ENCODE results near the gene DOK4. TPM values are rescaled to one million over a fixed set of nuclear protein-coding genes. Genes with fewer than 3 reads are reported as not detected.

Gene DOK4
- total and polyA plus RNA-seq, 2 of the 8 experiments (the other 6 are each of a cell fraction or from before 2014, with no cell fraction given): 24.0 to 28.9 TPM

DNA sequence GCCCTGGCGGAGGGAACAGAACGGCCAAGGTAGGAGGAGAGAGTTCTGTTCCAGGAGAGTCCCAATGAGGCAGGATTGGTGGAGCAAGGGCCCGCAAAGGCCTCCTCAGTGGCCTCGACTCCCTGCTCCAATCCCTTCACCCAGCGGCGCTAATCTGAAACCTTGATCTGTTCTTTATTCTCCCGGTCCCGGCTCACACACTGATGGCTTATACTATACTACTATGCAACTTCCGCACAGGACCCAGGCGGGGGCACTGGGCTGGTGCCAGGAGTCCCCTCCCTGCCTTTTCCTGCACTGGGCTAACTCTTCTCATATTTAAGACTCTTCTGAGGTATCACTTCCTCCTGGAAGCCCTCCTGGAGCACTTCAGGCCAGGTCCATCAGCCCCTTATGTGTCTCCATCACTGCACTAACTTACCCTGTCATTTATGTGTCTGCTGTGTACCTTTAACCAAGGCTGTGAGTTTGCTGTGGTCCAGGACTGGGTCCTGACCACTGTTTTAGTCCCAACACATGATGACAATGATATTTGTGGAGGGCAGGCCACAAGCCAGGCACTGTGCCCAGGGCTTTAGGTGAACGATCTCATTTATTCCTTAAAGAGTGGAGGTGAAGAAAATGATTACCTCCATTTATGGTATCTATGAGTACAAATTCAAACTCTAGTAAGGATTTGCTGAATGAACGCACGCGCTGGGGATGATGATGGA lies 43.3 kb upstream of the DOK4 start:
- no peaks in the 10 kb centered on the region; a peak in 1 of 8 replicates for H3K36me3 ChIP-seq (ENCODE audit: control insufficient read depth in 2 of 4, insufficient read depth in 4 of 4, low read length in 3 of 4)
- no peak overlapping the region for H3K4ac ChIP-seq (replicated peaks; ENCODE audit: insufficient read length, low read depth, low read length)
- H3K79me2 ChIP-seq (ENCODE audit: control insufficient read depth in 1 of 2, insufficient read depth in 2 of 2, low read length in 2 of 2): peaks cover 0 to 18% of the 10 kb centered on the region in 2 experiments; a peak in 1 of 4 replicates
- H3K4me3 ChIP-seq (ENCODE audit: extremely low read depth in 1 of 4, insufficient read depth in 2 of 4, low read depth in 3 of 4, low read length in 4 of 4): peak overlapping the region; percentile 38 to 73 (median 52)
- H3K23ac ChIP-seq (ENCODE audit: insufficient read length): no peak overlapping the region
- 45% methylated on average over 14 of the region's 14 CpGs; no CpG with 5 or more reads in 1 of the 2 experiments for WGBS, 2 experiments (ENCODE audit: extremely low coverage in 1 of 2, insufficient coverage in 1 of 2, insufficient read length in 1 of 2, insufficient replicate concordance in 2 of 2, low coverage in 1 of 2, low lambda C conversion rate in 2 of 2, missing lambda C conversion rate in 1 of 2)
- H3K23me2 ChIP-seq (ENCODE audit: low read depth, low read length): peaks cover 5% of the 10 kb centered on the region; the same call in 1 of the 2 replicates
- H2BK120ac ChIP-seq (replicated peaks; ENCODE audit: low read depth, low read length): no peak overlapping the region
- peak overlapping the region; percentile 71; the same call in 1 of the 2 replicates for H3K18ac ChIP-seq (ENCODE audit: extremely low read depth, low read length)
- H2BK12ac ChIP-seq (ENCODE audit: low read depth, low read length): peak overlapping the region; percentile 11; the same call in 1 of the 2 replicates
- ChIA-PET CTCF (ENCODE audit: partially characterized antibody) (interaction anchor here (0.5 to 13.9 kb wide), 6 partner anchors 9 to 186 kb away, joined by 3 to 210 read pairs (median 4); no protein-coding TSS in a partner anchor), POLR2A (ENCODE audit: partially characterized antibody) (interaction anchor here (0.8 to 9.1 kb wide), 11 partner anchors 8 to 112 kb away, joined by 3 to 67 read pairs (median 5); partner anchors contain the start of genes ADGRG5, CCDC102A, DOK4 and POLR2C)
- H3K27me3 ChIP-seq (replicated peaks in 1 of 4; ENCODE audit: control insufficient read depth in 3 of 4, extremely low read depth in 1 of 4, insufficient read depth in 3 of 4, low read length in 3 of 4): peaks cover 0 to 13% (median 4%) of the 10 kb centered on the region in 4 experiments; a peak in 4 of 7 replicates
- no peak overlapping the region for H3K56ac ChIP-seq (replicated peaks; ENCODE audit: insufficient read length, low read depth, low read length)
- H3K14ac ChIP-seq (ENCODE audit: insufficient read length): no peak overlapping the region
- H4K5ac ChIP-seq (ENCODE audit: insufficient read length, low read depth, low read length): no peak overlapping the region
- H3K27ac ChIP-seq (ENCODE audit: low read depth, low read length): no peak overlapping the region
- TF ChIP-seq ASH2L (IDR thresholded peaks at IDR 0.05; ENCODE audit: low read length): peak; percentile 22
- TF ChIP-seq, protein P1, sequence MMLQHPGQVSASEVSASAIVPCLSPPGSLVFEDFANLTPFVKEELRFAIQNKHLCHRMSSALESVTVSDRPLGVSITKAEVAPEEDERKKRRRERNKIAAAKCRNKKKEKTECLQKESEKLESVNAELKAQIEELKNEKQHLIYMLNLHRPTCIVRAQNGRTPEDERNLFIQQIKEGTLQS (IDR thresholded peaks at IDR 0.05; ENCODE audit: insufficient read depth, low read depth, low read length): no peak
- DNase-seq (ENCODE audit: low read depth in 1 of 2, low spot score in 2 of 2): no peak
- peaks cover 6 to 23% of the 10 kb centered on the region in 2 experiments for H4K20me1 ChIP-seq (replicated peaks in 1 of 2; ENCODE audit: control insufficient read depth in 1 of 2, insufficient read depth in 2 of 2, low read length in 2 of 2)
- peaks cover 4 to 38% (median 26%) of the 10 kb centered on the region in 4 experiments for H3K4me1 ChIP-seq (replicated peaks in 1 of 4; ENCODE audit: control insufficient read depth in 3 of 4, insufficient read depth in 4 of 4, low read length in 3 of 4)
- H3K4me2 ChIP-seq (ENCODE audit: insufficient read depth in 1 of 2, low read depth in 2 of 2, low read length in 2 of 2): peak overlapping the region; percentile 70 to 83
- H3K79me1 ChIP-seq (ENCODE audit: low read depth, low read length): peaks cover 10% of the 10 kb centered on the region
- 0 out of 2 replicates have a peak overlapping the region, but pooled peaks have one; percentile 48 for H2AFZ ChIP-seq (ENCODE audit: low read length)
- no peak overlapping the region for H2BK15ac ChIP-seq (ENCODE audit: low read length)
- peak overlapping the region in 3 of 4 experiments; percentile 61 to 83 (median 62); a peak in 5 of 7 replicates for H3K9ac ChIP-seq (replicated peaks in 1 of 4; ENCODE audit: extremely low read depth in 1 of 4, low read depth in 3 of 4, low read length in 3 of 4)
- peak overlapping the region; percentile 77; the same call in 1 of the 2 replicates for H4K8ac ChIP-seq (ENCODE audit: extremely low read depth, insufficient read depth, low read length)
- no peak overlapping the region for H2BK20ac ChIP-seq (ENCODE audit: low read length)
- H2AK5ac ChIP-seq (ENCODE audit: low read depth, low read length): no peak overlapping the region
- H4K91ac ChIP-seq (replicated peaks; ENCODE audit: insufficient read length, low read length): no peak overlapping the region
- no peaks in the 10 kb centered on the region for H3K9me3 ChIP-seq (ENCODE audit: insufficient read depth in 2 of 2, low read depth in 1 of 2, low read length in 1 of 2)
- FAIRE-seq: no peak
- H2BK5ac ChIP-seq (ENCODE audit: low read depth, low read length): no peak overlapping the region

All from H1 (cell line).